Caco-2 (cell line): ENCODE results near the gene ZNF276. TPM values are rescaled to one million over a fixed set of nuclear protein-coding genes. Genes with fewer than 3 reads are reported as not detected.

Experiments used
- BruUV-seq: library from RNA; stranded (reverse); fragments of 400-500 nt; replicated peaks from 2 replicates; lab custom pipeline; 2021; lab: Mats Ljungman, UMichigan
- CTCF ChIA-PET: fragments of 300-600 bp; sonication (Branson Sonifier 250); formaldehyde crosslinking; loops from one replicate; lab custom pipeline; 2022; ENCODE audit warnings: antibody characterized with exemption; lab: Charles Lee
- POLR2A ChIA-PET: fragments of 300-600 bp; sonication (Branson Sonifier 250); formaldehyde crosslinking; loops from one replicate; lab custom pipeline; 2022; ENCODE audit warnings: antibody characterized with exemption; lab: Charles Lee
- DNase-seq, 2 experiments: peaks; one replicate each; pipeline versions ENCODE4 v3.0.0 to v3.0.0-alpha.2; 2020 to 2022
- H3K27me3 ChIP-seq: replicated peaks from 2 replicates; pipeline ENCODE4 v1.6.0; 2011; ENCODE audit warnings: low read length; ENCODE audit not compliant: control insufficient read depth, insufficient read depth
- H3K36me3 ChIP-seq: 2 replicates; pipeline ENCODE4 v1.5.1; 2011; ENCODE audit warnings: low read length; ENCODE audit not compliant: control insufficient read depth, insufficient read depth
- H3K4me1 ChIP-seq: fragments of 250-450 bp; sonication (Bioruptor Pico); 2 replicates; pipeline ENCODE4 v1.5.1; 2020; ENCODE audit warnings: mild to moderate bottlenecking
- H3K4me3 ChIP-seq: 2 replicates; pipeline ENCODE4 v1.5.1; 2011; ENCODE audit warnings: low read depth, mild to moderate bottlenecking, control low read depth, low read length
- H3K9me3 ChIP-seq: fragments of 250-450 bp; sonication (Bioruptor Pico); 2 replicates; pipeline ENCODE4 v1.5.1; 2020; ENCODE audit warnings: mild to moderate bottlenecking, moderate library complexity
- H3K27ac Mint-ChIP-seq: one replicate; pipeline ENCODE4 v1.8.0; 2022; ENCODE audit warnings: mixed read lengths; ENCODE audit not compliant: unreplicated experiment
- H3K27me3 Mint-ChIP-seq: one replicate; pipeline ENCODE4 v1.8.0; 2022; ENCODE audit warnings: mixed read lengths; ENCODE audit not compliant: insufficient read depth, unreplicated experiment
- H3K36me3 Mint-ChIP-seq: one replicate; pipeline ENCODE4 v1.8.0; 2022; ENCODE audit warnings: mild to moderate bottlenecking, mixed read lengths; ENCODE audit not compliant: insufficient read depth, unreplicated experiment
- H3K4me1 Mint-ChIP-seq: one replicate; pipeline ENCODE4 v1.8.0; 2022; ENCODE audit warnings: low read depth, mixed read lengths; ENCODE audit not compliant: unreplicated experiment
- H3K4me3 Mint-ChIP-seq: one replicate; pipeline ENCODE4 v1.8.0; 2022; ENCODE audit warnings: mild to moderate bottlenecking, moderate library complexity, mixed read lengths; ENCODE audit not compliant: unreplicated experiment
- H3K9me3 Mint-ChIP-seq: one replicate; pipeline ENCODE4 v1.8.0; 2022; ENCODE audit warnings: mixed read lengths; ENCODE audit not compliant: unreplicated experiment
- CTCF ChIP-seq, 2 experiments: fragments of 200-600 bp in 1 of 2; IDR thresholded peaks; 1 replicate in 1 of 2; 2 replicates in 1 of 2; pipeline versions ENCODE4 v1.5.1 to v1.8.0; 2011 to 2022; ENCODE audit warnings: antibody characterized with exemption in 1 of 2, control low read depth in 1 of 2, inconsistent platforms in 1 of 2, low read depth in 1 of 2, low read length in 1 of 2, mild to moderate bottlenecking in 1 of 2, moderate library complexity in 1 of 2; ENCODE audit not compliant: insufficient read depth in 1 of 2, severe bottlenecking in 1 of 2, unreplicated experiment in 1 of 2
- intact Hi-C: fragments of 100-400 bp; cut with micrococcal nuclease; formaldehyde crosslinking; loops from one replicate; pipeline ENCODE4 v1.10.0; 2022; ENCODE audit not compliant: unreplicated experiment
- total RNA-seq: library from RNA; stranded (reverse); gene quantifications from 2 replicates; pipeline ENCODE4 v1.2.3, GENCODE V29; 2022

The ZNF276 gene
- total RNA-seq, 1 experiment from 2014 or later: 28.1 TPM

GRCh38 chr16:89733322-89733721, 12.0 kb downstream of the ZNF276 start:
- no peaks in the 10 kb centered on the region for H3K27me3 Mint-ChIP-seq
- Histone ChIP-seq H3K27me3 (no peaks in the 10 kb centered on the region), H3K4me3 (no peak overlapping the region), H3K36me3 (peaks cover 8% of the 10 kb centered on the region), H3K9me3 (no peaks in the 10 kb centered on the region), H3K4me1 (no peaks in the 10 kb centered on the region)
- ChIA-PET POLR2A (no interaction called here), CTCF (interaction anchor here (0.6 kb wide), 1 partner anchor 189 kb away, joined by 8 read pairs; no protein-coding TSS in a partner anchor)
- H3K4me3 Mint-ChIP-seq: no peak overlapping the region
- BruUV-seq: no TSS peak
- no peak for DNase-seq
- H3K4me1 Mint-ChIP-seq: no peaks in the 10 kb centered on the region
- peak overlapping the region; percentile 69 for H3K27ac Mint-ChIP-seq
- TF ChIP-seq CTCF (IDR thresholded peaks at IDR 0.05; ENCODE audit: insufficient read depth in 1 of 2, low read depth in 1 of 2, low read length in 1 of 2, severe bottlenecking in 1 of 2, unreplicated experiment in 1 of 2): no peak
- intact Hi-C loops: no loop called here
- H3K36me3 Mint-ChIP-seq: peaks cover 99% of the 10 kb centered on the region
- no peaks in the 10 kb centered on the region for H3K9me3 Mint-ChIP-seq

GRCh38 chr16:89733792-89734191, 12.5 kb downstream of the ZNF276 start:
- Mint-ChIP-seq H3K27me3 (no peaks in the 10 kb centered on the region), H3K4me3 (no peak overlapping the region), H3K36me3 (peaks cover 99% of the 10 kb centered on the region), H3K9me3 (no peaks in the 10 kb centered on the region), H3K4me1 (no peaks in the 10 kb centered on the region), H3K27ac (no peak overlapping the region)
- no peak for TF ChIP-seq CTCF (IDR thresholded peaks at IDR 0.05; ENCODE audit: insufficient read depth in 1 of 2, low read depth in 1 of 2, low read length in 1 of 2, severe bottlenecking in 1 of 2, unreplicated experiment in 1 of 2)
- no peak for DNase-seq
- no peaks in the 10 kb centered on the region for H3K9me3 ChIP-seq
- CTCF ChIA-PET: no interaction called here
- H3K27me3 ChIP-seq: no peaks in the 10 kb centered on the region
- peaks cover 10% of the 10 kb centered on the region for H3K36me3 ChIP-seq
- POLR2A ChIA-PET: no interaction called here
- intact Hi-C loops: no loop called here
- no TSS peak for BruUV-seq
- H3K4me1 ChIP-seq: no peaks in the 10 kb centered on the region
- no peak overlapping the region for H3K4me3 ChIP-seq

- no peaks in the 10 kb centered on the region for H3K4me1 ChIP-seq
- no peak for TF ChIP-seq CTCF (IDR thresholded peaks at IDR 0.05; ENCODE audit: insufficient read depth in 1 of 2, low read depth in 1 of 2, low read length in 1 of 2, severe bottlenecking in 1 of 2, unreplicated experiment in 1 of 2)
- H3K27me3 ChIP-seq: no peaks in the 10 kb centered on the region
- Mint-ChIP-seq H3K27me3 (no peaks in the 10 kb centered on the region), H3K4me1 (no peaks in the 10 kb centered on the region), H3K9me3 (no peaks in the 10 kb centered on the region), H3K27ac (no peak overlapping the region), H3K4me3 (no peak overlapping the region), H3K36me3 (peaks cover 100% of the 10 kb centered on the region)
- CTCF ChIA-PET: no interaction called here
- no peak overlapping the region for H3K4me3 ChIP-seq
- peaks cover 12% of the 10 kb centered on the region for H3K36me3 ChIP-seq
- POLR2A ChIA-PET: no interaction called here
- DNase-seq: no peak
- intact Hi-C loops: no loop called here
- H3K9me3 ChIP-seq: no peaks in the 10 kb centered on the region
- BruUV-seq: no TSS peak
Measured at GRCh38 chr16:89736554-89736953, 15.2 kb downstream of the ZNF276 start.
